KMS-11 (cell line): ENCODE measurements around the gene WFDC12.

ENCODE experiments used
- H2AFZ ChIP-seq: fragments of 200-600 bp; sonication (generic); 2 replicates; pipeline ENCODE4 v1.6.1; 2016; ENCODE audit warnings: antibody characterized with exemption, mixed run types, low read depth
- H3K27ac ChIP-seq: fragments of 200-600 bp; sonication (generic); 2 replicates; pipeline ENCODE4 v1.6.1; 2016; ENCODE audit warnings: mild to moderate bottlenecking, mixed run types
- H3K27me3 ChIP-seq: fragments of 200-600 bp; sonication (generic); 2 replicates; pipeline ENCODE4 v1.6.1; 2017; ENCODE audit warnings: mild to moderate bottlenecking, low read depth, mixed run types, moderate library complexity; ENCODE audit not compliant: insufficient read depth
- H3K36me3 ChIP-seq: fragments of 200-600 bp; sonication (generic); 2 replicates; pipeline ENCODE4 v1.6.1; 2017; ENCODE audit warnings: mild to moderate bottlenecking, mixed run types; ENCODE audit not compliant: insufficient read depth
- H3K4me1 ChIP-seq: fragments of 200-600 bp; sonication (generic); 2 replicates; pipeline ENCODE4 v1.6.1; 2016; ENCODE audit warnings: mild to moderate bottlenecking, low read depth, mixed run types; ENCODE audit not compliant: poor library complexity, severe bottlenecking
- H3K4me2 ChIP-seq: fragments of 200-600 bp; sonication (generic); 2 replicates; pipeline ENCODE4 v1.7.0; 2016; ENCODE audit warnings: mild to moderate bottlenecking, mixed run types
- H3K4me3 ChIP-seq: fragments of 200-600 bp; sonication (generic); IDR thresholded peaks from 2 replicates; pipeline ENCODE4 v1.6.1; 2017; ENCODE audit warnings: low read depth, low read length, mixed read lengths; ENCODE audit not compliant: insufficient read depth
- H3K79me2 ChIP-seq: fragments of 200-600 bp; sonication (generic); 2 replicates; pipeline ENCODE4 v1.6.1; 2016; ENCODE audit warnings: low read depth, mixed run types; ENCODE audit not compliant: insufficient read depth
- H3K9ac ChIP-seq: fragments of 200-600 bp; sonication (generic); 2 replicates; pipeline ENCODE4 v1.6.1; 2016; ENCODE audit warnings: mild to moderate bottlenecking, mixed run types
- H4K20me1 ChIP-seq: fragments of 200-600 bp; sonication (generic); 2 replicates; pipeline ENCODE4 v1.6.1; 2016; ENCODE audit warnings: mild to moderate bottlenecking, mixed run types; ENCODE audit not compliant: insufficient read depth
- TF ChIP-seq, protein P1 (sequence below): fragments of 200-600 bp; sonication (generic); conservative IDR thresholded peaks from 2 replicates; pipeline ENCODE4 v1.6.1; 2017; ENCODE audit warnings: low read depth, mild to moderate bottlenecking, antibody characterized with exemption, low read length, moderate library complexity, mixed read lengths

WFDC12 gene

DNA sequence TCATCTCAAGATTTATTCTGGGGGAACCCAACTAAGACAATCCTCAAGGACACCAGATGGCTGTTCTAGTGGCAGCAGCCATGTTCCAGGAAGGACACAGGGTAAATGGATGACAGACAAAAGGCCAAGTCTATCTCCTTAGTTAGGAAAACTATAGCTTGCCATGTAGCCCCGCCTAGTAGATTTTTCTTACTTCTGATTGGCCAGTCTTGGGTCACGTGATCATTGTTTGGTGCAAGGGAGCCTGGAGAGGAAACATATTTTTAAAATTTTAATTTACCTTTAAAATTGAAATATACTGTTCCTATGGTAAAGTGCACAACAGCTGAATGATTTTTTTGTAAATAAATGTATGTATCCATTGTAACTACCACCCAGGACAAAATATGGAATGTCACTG, 18.9 kb downstream of the WFDC12 start:
- Histone ChIP-seq H2AFZ (no peak overlapping the region), H3K27me3 (no peaks in the 10 kb centered on the region), H4K20me1 (no peaks in the 10 kb centered on the region), H3K4me1 (no peaks in the 10 kb centered on the region), H3K79me2 (no peaks in the 10 kb centered on the region), H3K4me2 (no peak overlapping the region), H3K9ac (no peak overlapping the region), H3K4me3 (no peak overlapping the region), H3K27ac (no peak overlapping the region), H3K36me3 (no peaks in the 10 kb centered on the region)
- TF ChIP-seq, protein P1, sequence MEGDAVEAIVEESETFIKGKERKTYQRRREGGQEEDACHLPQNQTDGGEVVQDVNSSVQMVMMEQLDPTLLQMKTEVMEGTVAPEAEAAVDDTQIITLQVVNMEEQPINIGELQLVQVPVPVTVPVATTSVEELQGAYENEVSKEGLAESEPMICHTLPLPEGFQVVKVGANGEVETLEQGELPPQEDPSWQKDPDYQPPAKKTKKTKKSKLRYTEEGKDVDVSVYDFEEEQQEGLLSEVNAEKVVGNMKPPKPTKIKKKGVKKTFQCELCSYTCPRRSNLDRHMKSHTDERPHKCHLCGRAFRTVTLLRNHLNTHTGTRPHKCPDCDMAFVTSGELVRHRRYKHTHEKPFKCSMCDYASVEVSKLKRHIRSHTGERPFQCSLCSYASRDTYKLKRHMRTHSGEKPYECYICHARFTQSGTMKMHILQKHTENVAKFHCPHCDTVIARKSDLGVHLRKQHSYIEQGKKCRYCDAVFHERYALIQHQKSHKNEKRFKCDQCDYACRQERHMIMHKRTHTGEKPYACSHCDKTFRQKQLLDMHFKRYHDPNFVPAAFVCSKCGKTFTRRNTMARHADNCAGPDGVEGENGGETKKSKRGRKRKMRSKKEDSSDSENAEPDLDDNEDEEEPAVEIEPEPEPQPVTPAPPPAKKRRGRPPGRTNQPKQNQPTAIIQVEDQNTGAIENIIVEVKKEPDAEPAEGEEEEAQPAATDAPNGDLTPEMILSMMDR: no peak

DNA sequence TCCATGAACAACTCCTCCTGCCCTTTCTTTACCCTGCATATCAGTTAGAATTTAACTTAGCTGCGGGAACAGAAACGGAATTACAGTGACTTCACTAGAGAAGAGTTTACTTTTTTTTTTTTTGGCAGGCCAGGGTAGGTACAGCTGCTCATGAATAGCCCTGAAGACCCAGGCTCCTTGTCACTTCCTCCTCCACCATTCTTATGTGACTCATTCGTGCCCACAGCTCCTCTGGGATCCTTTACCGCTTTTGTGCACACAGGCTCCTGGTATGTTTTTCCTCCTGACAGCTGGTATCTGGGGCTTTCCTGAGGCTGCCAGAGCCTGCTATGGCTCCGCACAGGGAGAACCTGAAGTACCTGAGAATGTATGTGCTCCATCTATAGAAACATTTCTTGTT, 19.5 kb downstream of the WFDC12 start:
- H2AFZ ChIP-seq: no peak overlapping the region
- H3K36me3 ChIP-seq: no peaks in the 10 kb centered on the region
- H3K4me2 ChIP-seq: no peak overlapping the region
- H3K9ac ChIP-seq: no peak overlapping the region
- H3K79me2 ChIP-seq: no peaks in the 10 kb centered on the region
- no peaks in the 10 kb centered on the region for H3K4me1 ChIP-seq
- no peaks in the 10 kb centered on the region for H4K20me1 ChIP-seq
- H3K27ac ChIP-seq: no peak overlapping the region
- no peak overlapping the region for H3K4me3 ChIP-seq
- no peaks in the 10 kb centered on the region for H3K27me3 ChIP-seq
- TF ChIP-seq, protein P1: no peak

DNA sequence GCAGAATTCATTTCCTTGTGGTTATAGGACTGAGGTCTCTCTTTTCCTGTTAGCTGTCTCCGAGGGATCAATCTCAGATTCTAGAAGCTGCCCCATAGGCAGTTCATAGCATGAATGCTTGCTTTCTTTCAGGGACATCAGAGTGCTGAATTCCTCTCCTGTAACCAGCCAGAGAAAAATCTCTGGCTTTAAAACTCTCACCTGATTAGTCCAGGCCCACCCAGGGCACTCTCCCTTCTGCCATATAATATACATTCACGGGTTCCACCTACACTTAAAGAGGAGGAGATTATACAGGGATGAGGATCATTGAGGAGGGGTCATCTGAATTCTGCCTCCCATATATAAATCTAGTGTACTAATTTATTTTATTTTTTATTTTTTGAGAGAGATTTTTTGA, 21.2 kb downstream of the WFDC12 start:
- no peak overlapping the region for H3K9ac ChIP-seq
- H3K4me3 ChIP-seq: no peak overlapping the region
- H3K36me3 ChIP-seq: no peaks in the 10 kb centered on the region
- no peak overlapping the region for H2AFZ ChIP-seq
- TF ChIP-seq, protein P1: no peak
- H3K4me2 ChIP-seq: no peak overlapping the region
- H3K4me1 ChIP-seq: no peaks in the 10 kb centered on the region
- H4K20me1 ChIP-seq: no peaks in the 10 kb centered on the region
- H3K79me2 ChIP-seq: no peaks in the 10 kb centered on the region
- H3K27ac ChIP-seq: no peak overlapping the region
- no peaks in the 10 kb centered on the region for H3K27me3 ChIP-seq

DNA sequence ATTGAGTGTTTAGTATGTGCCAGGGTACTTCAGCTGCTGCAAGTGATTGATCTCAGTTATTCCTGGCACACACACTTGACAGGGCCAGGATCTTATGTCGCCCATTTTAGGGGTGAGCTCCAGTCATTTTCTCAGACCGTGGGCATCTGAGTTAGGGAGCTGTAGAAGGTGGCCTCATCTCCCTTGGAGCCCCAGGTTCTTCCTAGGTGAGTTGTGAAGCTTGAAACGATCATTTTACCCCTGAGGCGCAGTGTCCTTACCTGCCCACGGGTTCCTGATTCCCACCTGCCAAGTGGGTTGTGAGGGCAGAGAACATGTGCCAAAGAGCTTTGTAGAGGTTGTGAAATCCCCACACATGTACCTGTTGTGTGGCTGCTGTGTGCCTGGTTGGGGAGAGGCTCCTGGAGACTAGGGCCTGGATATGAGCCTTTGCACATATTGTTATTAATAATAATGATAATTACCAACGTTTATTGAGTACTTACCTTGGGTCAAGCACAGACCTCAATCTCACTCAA, 22.9 kb downstream of the WFDC12 start:
- no peaks in the 10 kb centered on the region for H3K36me3 ChIP-seq
- TF ChIP-seq, protein P1: no peak
- no peaks in the 10 kb centered on the region for H3K79me2 ChIP-seq
- H3K4me2 ChIP-seq: no peak overlapping the region; the same call in 1 of the 2 replicates
- H3K9ac ChIP-seq: no peak overlapping the region
- H3K4me1 ChIP-seq: no peaks in the 10 kb centered on the region
- no peak overlapping the region for H2AFZ ChIP-seq
- H3K4me3 ChIP-seq: no peak overlapping the region
- no peaks in the 10 kb centered on the region for H4K20me1 ChIP-seq
- H3K27me3 ChIP-seq: no peaks in the 10 kb centered on the region
- no peak overlapping the region for H3K27ac ChIP-seq
